Neural cell (in vitro differentiated cells): Measurements from ENCODE around the gene ENOSF1.

Source experiments
- CTCF ChIP-seq: fragments of 450-650 bp; IDR thresholded peaks from 2 replicates; pipeline ENCODE4 v1.5.1; 2014; ENCODE audit warnings: antibody characterized with exemption, mild to moderate bottlenecking, moderate library complexity; ENCODE audit not compliant: poor library complexity, severe bottlenecking
- EP300 ChIP-seq: fragments of 450-650 bp; conservative IDR thresholded peaks from 2 replicates; pipeline ENCODE4 v1.6.1; 2014; ENCODE audit warnings: antibody characterized with exemption, mild to moderate bottlenecking, moderate library complexity; ENCODE audit not compliant: poor library complexity, severe bottlenecking
- EZH2 ChIP-seq: fragments of 200-600, 300-800 bp; shearing (Covaris generic), sonication (generic); IDR thresholded peaks from 2 replicates; pipeline ENCODE4 v1.6.1; 2014; ENCODE audit warnings: antibody characterized with exemption, low read length, borderline replicate concordance, mild to moderate bottlenecking; ENCODE audit not compliant: insufficient read depth, poor library complexity, severe bottlenecking
- POLR2AphosphoS5 ChIP-seq: IDR thresholded peaks from 2 replicates; pipeline ENCODE4 v1.6.1; 2012
- SMC3 ChIP-seq: fragments of 450-650 bp; conservative IDR thresholded peaks from 2 replicates; pipeline ENCODE4 v1.6.1; 2014; ENCODE audit warnings: antibody characterized with exemption, mild to moderate bottlenecking, moderate library complexity; ENCODE audit not compliant: poor library complexity
- TAF1 ChIP-seq: IDR thresholded peaks from 2 replicates; pipeline ENCODE4 v1.6.1; 2012; ENCODE audit warnings: low read depth

DNA sequence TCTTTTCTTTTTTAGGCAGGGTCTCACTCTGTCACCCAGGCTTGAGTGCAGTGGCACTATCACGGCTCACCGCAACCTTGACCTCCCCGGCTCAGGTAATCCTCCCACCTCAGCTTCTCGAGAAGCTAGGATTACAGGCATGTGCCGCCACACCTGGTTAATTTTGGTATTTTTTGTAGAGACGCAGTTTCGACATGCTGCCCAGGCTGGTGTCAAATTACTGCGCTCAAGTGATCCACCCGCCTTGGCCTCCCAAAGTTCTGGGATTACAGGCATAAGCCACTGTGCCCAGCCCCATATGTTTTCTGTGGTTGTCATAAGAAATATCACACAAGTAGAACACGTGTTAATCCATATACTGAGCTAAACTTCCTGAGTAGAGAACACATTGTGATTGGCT, 14.6 kb downstream of the ENOSF1 start:
- TF ChIP-seq EP300 (no peak), CTCF (no peak), EZH2 (no peak), TAF1 (no peak), SMC3 (no peak), POLR2AphosphoS5 (no peak)
